Suprapubic skin (tissue), 4 donors: Measurements from ENCODE around the gene DNAJC22. TPM values are rescaled to one million over a fixed set of nuclear protein-coding genes. Genes with fewer than 3 reads are reported as not detected.

ENCODE experiments used
- DNase-seq, 2 donors: peaks; one replicate each; pipeline ENCODE4 v3.0.0-alpha.2; 2019; ENCODE audit warnings: low spot score in 2 of 2
- H3K27ac ChIP-seq: fragments of 200-600 bp; sonication (generic); one replicate; pipeline ENCODE4 v1.5.1; 2019
- H3K27me3 ChIP-seq: fragments of 200-600 bp; sonication (generic); one replicate; pipeline ENCODE4 v1.5.1; 2019
- H3K36me3 ChIP-seq: fragments of 200-600 bp; sonication (generic); one replicate; pipeline ENCODE4 v1.5.1; 2019
- H3K4me1 ChIP-seq: fragments of 200-600 bp; sonication (generic); one replicate; pipeline ENCODE4 v1.5.1; 2019
- H3K4me3 ChIP-seq: fragments of 200-600 bp; sonication (generic); one replicate; pipeline ENCODE4 v1.5.1; 2019; ENCODE audit warnings: mild to moderate bottlenecking
- H3K9me3 ChIP-seq: fragments of 200-600 bp; sonication (generic); one replicate; pipeline ENCODE4 v1.5.1; 2019
- EP300 ChIP-seq: sonication (generic); formaldehyde crosslinking; IDR thresholded peaks from one replicate; pipeline ENCODE4 v1.6.1; 2017; ENCODE audit warnings: antibody characterized with exemption
- POLR2A ChIP-seq, 2 donors: fragments of 450-650 bp; IDR thresholded peaks; one replicate each; pipeline ENCODE4 v1.6.1; 2017; ENCODE audit warnings: antibody characterized with exemption in 2 of 2, mild to moderate bottlenecking in 2 of 2, moderate library complexity in 2 of 2
- POLR2AphosphoS5 ChIP-seq, 3 donors: sonication (generic); formaldehyde crosslinking; IDR thresholded peaks; one replicate each; pipeline ENCODE4 v1.6.1; 2017; ENCODE audit warnings: antibody characterized with exemption in 3 of 3
- WGBS: methylation state at CpG from one replicate; pipeline ENCODE4 v1.1.5; 2018; 5-methylcytosine and 5-hydroxymethylcytosine counted together
- total RNA-seq, 4 donors: library from RNA; depleted of rRNA; stranded (reverse); fragments of >200 nt; gene quantifications; one replicate each; pipeline ENCODE4 v1.1.0, GENCODE V29; 2016
- TF ChIP-seq, protein P1 (sequence below), 2 donors: fragments of 200-600 bp in 1 of 2; fragments of 450-650 bp in 1 of 2; sonication (generic) in 1 of 2; IDR thresholded peaks; one replicate each; pipeline ENCODE4 v1.5.1; 2016 to 2019; ENCODE audit warnings: antibody characterized with exemption in 2 of 2, mild to moderate bottlenecking in 1 of 2, moderate library complexity in 1 of 2

Gene DNAJC22
- total RNA-seq, 4 donors from 2014 or later, result 0.62 to 2.2 (median 1.1) TPM

DNA sequence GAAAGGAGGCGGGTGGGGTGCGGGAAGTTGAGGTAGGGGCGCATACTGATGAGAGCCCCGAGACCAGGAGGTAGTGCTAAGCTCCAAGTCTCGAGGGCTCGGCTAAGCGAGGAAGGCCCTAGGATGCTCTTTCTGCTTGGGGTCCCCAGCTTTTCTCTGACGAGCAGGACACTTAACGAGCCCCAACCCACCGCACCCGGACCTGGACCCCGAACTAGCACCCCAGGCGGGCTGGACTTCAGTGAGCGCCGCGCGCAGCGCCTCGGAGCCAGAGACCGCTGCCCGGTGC, 5.0 kb upstream of the DNAJC22 start:
- H3K27me3 ChIP-seq, result peaks cover 52% of the 10 kb centered on the region
- 44% methylated on average over 18 of the region's 21 CpGs for WGBS
- no peaks in the 10 kb centered on the region for H3K9me3 ChIP-seq
- no peak overlapping the region for H3K27ac ChIP-seq
- H3K36me3 ChIP-seq, result no peaks in the 10 kb centered on the region
- no peak for TF ChIP-seq EP300
- no peak for TF ChIP-seq POLR2A (IDR thresholded peaks at IDR 0.05)
- TF ChIP-seq POLR2AphosphoS5 (IDR thresholded peaks at IDR 0.05), result no peak
- TF ChIP-seq, protein P1, sequence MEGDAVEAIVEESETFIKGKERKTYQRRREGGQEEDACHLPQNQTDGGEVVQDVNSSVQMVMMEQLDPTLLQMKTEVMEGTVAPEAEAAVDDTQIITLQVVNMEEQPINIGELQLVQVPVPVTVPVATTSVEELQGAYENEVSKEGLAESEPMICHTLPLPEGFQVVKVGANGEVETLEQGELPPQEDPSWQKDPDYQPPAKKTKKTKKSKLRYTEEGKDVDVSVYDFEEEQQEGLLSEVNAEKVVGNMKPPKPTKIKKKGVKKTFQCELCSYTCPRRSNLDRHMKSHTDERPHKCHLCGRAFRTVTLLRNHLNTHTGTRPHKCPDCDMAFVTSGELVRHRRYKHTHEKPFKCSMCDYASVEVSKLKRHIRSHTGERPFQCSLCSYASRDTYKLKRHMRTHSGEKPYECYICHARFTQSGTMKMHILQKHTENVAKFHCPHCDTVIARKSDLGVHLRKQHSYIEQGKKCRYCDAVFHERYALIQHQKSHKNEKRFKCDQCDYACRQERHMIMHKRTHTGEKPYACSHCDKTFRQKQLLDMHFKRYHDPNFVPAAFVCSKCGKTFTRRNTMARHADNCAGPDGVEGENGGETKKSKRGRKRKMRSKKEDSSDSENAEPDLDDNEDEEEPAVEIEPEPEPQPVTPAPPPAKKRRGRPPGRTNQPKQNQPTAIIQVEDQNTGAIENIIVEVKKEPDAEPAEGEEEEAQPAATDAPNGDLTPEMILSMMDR (IDR thresholded peaks at IDR 0.05), result no peak
- H3K4me1 ChIP-seq, result peaks cover 46% of the 10 kb centered on the region
- no peak for DNase-seq
- peak overlapping the region; percentile 47 for H3K4me3 ChIP-seq

DNA sequence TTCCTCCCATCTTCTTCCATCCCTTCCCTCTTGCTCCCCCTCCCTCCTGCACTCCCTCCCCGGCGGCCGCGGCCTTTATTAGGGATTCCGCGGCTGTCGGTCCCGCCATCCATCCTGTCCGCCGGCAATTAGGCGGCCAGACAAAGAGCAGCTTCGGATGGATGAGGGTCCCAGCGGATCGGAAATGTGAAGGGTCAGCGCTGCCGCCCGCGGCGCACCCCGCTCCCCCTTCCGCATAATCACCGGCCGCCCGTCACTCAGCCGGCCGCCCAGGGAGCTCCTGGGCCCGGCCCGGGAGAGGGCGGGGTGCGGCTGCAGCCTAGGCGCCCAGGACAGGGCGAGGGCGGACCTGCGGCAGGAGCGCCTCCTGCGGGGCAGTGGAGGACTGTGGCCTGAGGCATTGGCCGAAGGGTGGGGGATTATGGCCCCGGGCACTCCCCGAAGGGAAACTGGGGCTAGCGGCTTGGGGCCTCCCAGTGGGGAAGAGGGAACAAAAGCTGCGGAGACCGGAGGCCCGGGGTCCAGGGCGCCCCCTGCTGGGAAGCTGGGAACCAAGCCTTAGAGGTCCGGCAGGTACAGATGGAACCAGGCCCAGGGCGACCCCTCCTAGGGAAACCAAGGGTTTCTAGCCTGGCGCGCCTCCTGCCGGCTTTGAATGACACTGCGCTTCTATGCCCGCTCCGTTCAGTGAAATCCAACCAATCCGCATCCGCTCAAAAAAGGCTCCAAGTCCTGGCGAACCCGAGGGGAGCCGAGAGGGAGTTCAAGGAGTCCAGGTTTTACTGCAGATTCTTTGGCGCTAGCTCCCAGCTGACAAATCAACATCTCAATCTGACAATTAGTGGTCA, 4.4 kb upstream of the DNAJC22 start:
- 2% methylated on average over 28 of the region's 58 CpGs for WGBS
- H3K36me3 ChIP-seq, result no peaks in the 10 kb centered on the region
- no peak overlapping the region for H3K27ac ChIP-seq
- no peaks in the 10 kb centered on the region for H3K9me3 ChIP-seq
- DNase-seq, result peak; percentile 82 to 85
- TF ChIP-seq, protein P1 (IDR thresholded peaks at IDR 0.05), result peak; percentile 50 to 89
- no peak for TF ChIP-seq EP300
- H3K4me3 ChIP-seq, result peak overlapping the region; percentile 47
- peaks cover 52% of the 10 kb centered on the region for H3K27me3 ChIP-seq
- H3K4me1 ChIP-seq, result peaks cover 46% of the 10 kb centered on the region

DNA sequence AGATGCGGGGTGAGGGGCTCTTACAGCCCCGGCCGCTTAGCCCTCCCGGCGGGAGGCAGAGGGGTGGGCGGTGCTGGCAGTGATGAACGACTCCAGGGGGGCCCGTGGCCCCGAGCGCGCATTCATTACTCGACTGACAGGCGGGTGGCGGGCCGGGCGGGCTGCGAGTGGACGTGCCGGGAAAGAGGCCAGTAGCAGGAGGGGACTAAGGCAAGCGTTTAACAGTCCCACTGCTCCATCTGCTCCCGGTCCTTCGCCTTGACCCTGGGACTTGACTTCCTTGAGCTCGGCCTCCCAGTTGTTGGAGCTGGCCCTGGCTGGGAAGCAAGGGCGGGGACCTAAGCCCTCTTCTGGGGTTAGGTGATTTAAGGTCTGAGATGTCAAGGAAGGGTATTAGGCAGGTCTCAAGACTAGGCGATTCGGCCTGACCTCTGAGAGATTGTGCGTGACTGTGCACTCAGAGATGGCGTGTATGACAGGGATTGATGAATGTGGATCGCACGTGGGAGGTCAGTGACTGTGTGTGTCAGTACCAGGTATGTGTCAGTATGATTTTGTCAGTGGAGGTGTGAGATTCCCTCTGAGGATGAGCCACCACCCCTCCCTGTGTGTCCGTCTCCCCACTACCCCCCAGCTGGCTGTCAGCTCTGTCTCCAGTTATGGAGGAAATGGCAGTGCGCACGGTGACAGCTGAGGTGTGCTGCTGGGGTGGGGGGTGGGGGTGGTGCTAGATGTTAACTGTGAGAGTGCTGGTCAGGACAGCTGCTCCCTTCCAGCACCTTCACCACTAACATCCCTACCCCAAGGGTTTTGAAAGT, 3.6 kb upstream of the DNAJC22 start:
- Histone ChIP-seq H3K4me1 (peaks cover 52% of the 10 kb centered on the region), H3K27me3 (peaks cover 54% of the 10 kb centered on the region), H3K36me3 (no peaks in the 10 kb centered on the region), H3K4me3 (peak overlapping the region; percentile 47), H3K9me3 (no peaks in the 10 kb centered on the region), H3K27ac (no peak overlapping the region)
- TF ChIP-seq POLR2AphosphoS5 (IDR thresholded peaks at IDR 0.05) (no peak), EP300 (no peak), POLR2A (IDR thresholded peaks at IDR 0.05) (no peak)
- TF ChIP-seq, protein P1 (IDR thresholded peaks at IDR 0.05), result no peak
- 6% methylated on average over 21 of the region's 33 CpGs for WGBS
- peak in 1 of 2 donors; percentile 63 for DNase-seq

DNA sequence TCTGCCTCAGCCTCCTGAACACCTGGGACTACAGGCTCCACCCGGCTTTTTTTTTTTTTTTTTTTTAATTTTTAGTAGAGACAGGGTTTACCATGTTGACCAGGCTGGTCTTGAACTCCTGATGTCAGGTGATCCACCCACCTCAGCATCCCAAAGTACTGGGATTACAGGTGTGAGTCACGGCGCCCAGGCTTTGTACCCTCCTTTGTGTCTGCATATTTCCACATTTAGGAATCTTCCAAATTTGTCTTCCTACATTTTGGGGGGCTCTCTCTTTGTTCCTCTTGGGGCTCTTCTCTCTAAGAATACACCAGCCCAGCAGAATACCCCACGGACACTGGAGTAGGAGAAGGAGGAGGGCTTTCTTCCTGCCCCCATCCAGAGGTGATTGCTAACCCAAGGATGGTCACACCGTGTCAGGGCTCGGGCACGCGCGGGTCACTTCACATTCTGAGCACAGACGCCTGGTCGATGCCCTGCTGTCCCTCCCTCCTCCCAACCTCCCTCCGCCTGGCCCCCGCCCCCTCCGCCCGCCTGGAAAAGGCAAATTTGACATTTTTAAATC, 2.1 kb upstream of the DNAJC22 start:
- no peaks in the 10 kb centered on the region for H3K36me3 ChIP-seq
- TF ChIP-seq EP300, result no peak
- peak; percentile 57 to 58 for DNase-seq
- no peak overlapping the region for H3K27ac ChIP-seq
- peaks cover 53% of the 10 kb centered on the region for H3K4me1 ChIP-seq
- 41% methylated on average over 15 of the region's 15 CpGs for WGBS
- H3K9me3 ChIP-seq, result no peaks in the 10 kb centered on the region
- H3K4me3 ChIP-seq, result peak overlapping the region; percentile 51
- peaks cover 68% of the 10 kb centered on the region for H3K27me3 ChIP-seq

DNA sequence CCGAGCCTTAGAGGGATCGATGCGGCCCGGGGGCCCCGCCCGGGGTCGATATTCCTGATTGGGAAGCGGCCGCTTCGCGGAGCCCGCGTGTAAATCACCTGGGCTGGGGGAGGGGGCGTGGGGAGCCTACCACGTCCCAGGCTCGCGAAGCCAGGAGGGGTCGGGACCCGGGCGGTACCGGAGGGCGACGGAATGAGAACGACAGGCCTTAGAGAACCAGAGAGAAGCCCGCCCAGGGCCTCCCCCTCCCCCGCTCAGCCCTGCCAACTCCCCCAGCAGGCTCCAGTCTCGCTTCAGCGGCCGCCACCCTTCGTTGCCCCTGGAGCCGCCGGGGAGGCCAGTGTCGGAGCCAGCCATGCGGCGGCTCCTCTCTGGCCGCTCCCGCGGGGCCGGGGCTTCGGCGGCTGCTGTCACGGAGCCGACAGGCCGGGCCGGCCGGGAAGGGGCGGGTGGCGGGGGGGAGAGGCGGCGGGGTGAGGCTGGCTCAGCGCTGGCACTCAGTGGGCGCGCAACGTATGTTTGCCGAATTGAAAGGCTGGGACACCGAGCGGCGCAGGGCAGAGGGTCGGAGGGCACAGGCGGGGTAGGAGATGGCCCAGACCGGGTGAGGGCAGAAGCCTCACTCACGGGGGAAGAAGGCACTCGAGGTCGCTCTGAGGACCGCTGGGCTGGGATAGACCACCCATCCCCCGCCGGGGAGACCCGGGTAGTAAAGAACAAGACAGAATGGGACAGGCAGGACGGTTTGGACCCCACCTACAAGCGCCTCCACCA, 1.4 kb upstream of the DNAJC22 start:
- Histone ChIP-seq H3K27ac (no peak overlapping the region), H3K4me3 (peak overlapping the region; percentile 51), H3K36me3 (no peaks in the 10 kb centered on the region), H3K27me3 (peaks cover 69% of the 10 kb centered on the region), H3K4me1 (peaks cover 53% of the 10 kb centered on the region), H3K9me3 (no peaks in the 10 kb centered on the region)
- TF ChIP-seq POLR2A (IDR thresholded peaks at IDR 0.05) (no peak), POLR2AphosphoS5 (IDR thresholded peaks at IDR 0.05) (no peak), EP300 (no peak)
- TF ChIP-seq, protein P1 (IDR thresholded peaks at IDR 0.05), result no peak
- no peak for DNase-seq
- WGBS, result 1% methylated on average over 12 of the region's 70 CpGs
